Keratinocyte (primary cell): ENCODE measurements around the gene SPIRE1. TPM values are rescaled to one million over a fixed set of nuclear protein-coding genes. Genes with fewer than 3 reads are reported as not detected.

ENCODE experiments used
- DNase-seq: peaks from one replicate; pipeline ENCODE4 v3.0.0-alpha.2; 2011; ENCODE audit warnings: low read depth, missing footprints, low spot score
- FAIRE-seq: peaks from 2 replicates; lab custom pipeline; 2011; peaks lifted over from hg19 to GRCh38; lab: Jason Lieb, UNC
- H2AFZ ChIP-seq: 2 replicates; pipeline ENCODE4 v1.6.0; 2012; ENCODE audit warnings: low read length, control low read depth, inconsistent platforms; ENCODE audit not compliant: control insufficient read depth
- H3K27ac ChIP-seq: 2 replicates; pipeline ENCODE4 v1.5.1; 2011; ENCODE audit warnings: low read length; ENCODE audit not compliant: control insufficient read depth, insufficient read depth
- H3K27me3 ChIP-seq: 3 replicates; pipeline ENCODE4 v1.6.0; 2011; ENCODE audit warnings: low read length; ENCODE audit not compliant: control insufficient read depth, insufficient read depth; ENCODE audit errors: extremely low read depth
- H3K36me3 ChIP-seq, 2 experiments: 2 replicates in 1 of 2; 3 replicates in 1 of 2; pipeline ENCODE4 v1.5.1; 2011; ENCODE audit warnings: low read length in 2 of 2, mild to moderate bottlenecking in 1 of 2; ENCODE audit not compliant: control insufficient read depth in 2 of 2, insufficient read depth in 2 of 2; ENCODE audit errors: extremely low read depth in 1 of 2
- H3K4me1 ChIP-seq: 3 replicates; pipeline ENCODE4 v1.5.1; 2011; ENCODE audit warnings: low read length; ENCODE audit not compliant: control insufficient read depth, insufficient read depth; ENCODE audit errors: extremely low read depth
- H3K4me2 ChIP-seq: 3 replicates; pipeline ENCODE4 v1.6.0; 2011; ENCODE audit warnings: low read depth, low read length; ENCODE audit not compliant: control insufficient read depth, insufficient read depth; ENCODE audit errors: extremely low read depth
- H3K4me3 ChIP-seq, 3 experiments: fragments of 200-600 bp in 1 of 3; sonication (generic) in 1 of 3; 2 replicates in 2 of 3; 3 replicates in 1 of 3; pipeline ENCODE4 v1.5.1; 2011 to 2016; ENCODE audit warnings: low read length in 3 of 3, mild to moderate bottlenecking in 3 of 3, control low read depth in 2 of 3, inconsistent platforms in 1 of 3, low read depth in 1 of 3, mixed read lengths in 1 of 3, mixed run types in 1 of 3, moderate library complexity in 1 of 3; ENCODE audit not compliant: control insufficient read depth in 2 of 3, insufficient read depth in 2 of 3; ENCODE audit errors: extremely low read depth in 1 of 3
- H3K79me2 ChIP-seq: 2 replicates; pipeline ENCODE4 v1.6.0; 2012; ENCODE audit warnings: low read length; ENCODE audit not compliant: control insufficient read depth, insufficient read depth
- H3K9ac ChIP-seq: 3 replicates; pipeline ENCODE4 v1.6.0; 2011; ENCODE audit warnings: low read length; ENCODE audit not compliant: control insufficient read depth, insufficient read depth; ENCODE audit errors: extremely low read depth
- H3K9me1 ChIP-seq: 3 replicates; pipeline ENCODE4 v1.6.0; 2011; ENCODE audit warnings: low read length; ENCODE audit not compliant: control insufficient read depth, insufficient read depth; ENCODE audit errors: extremely low read depth
- H3K9me3 ChIP-seq: 2 replicates; pipeline ENCODE4 v1.5.1; 2012; ENCODE audit warnings: low read depth, low read length; ENCODE audit not compliant: control insufficient read depth
- H4K20me1 ChIP-seq: 3 replicates; pipeline ENCODE4 v1.6.0; 2011; ENCODE audit warnings: low read length; ENCODE audit not compliant: control insufficient read depth, insufficient read depth; ENCODE audit errors: extremely low read depth
- EZH2 ChIP-seq: IDR thresholded peaks from one replicate; pipeline ENCODE4 v1.6.1; 2012; ENCODE audit warnings: inconsistent platforms, mild to moderate bottlenecking, low read length, moderate library complexity
- dilution Hi-C: fragments of 300-500 bp; cut with MboI; formaldehyde crosslinking; loops from one replicate; pipeline ENCODE4 v1.7.0; 2020; ENCODE audit warnings: low sequenced_read_pairs; ENCODE audit not compliant: extremely low pct_ligation_motif_present
- polyA plus RNA-seq, 5 experiments: library from polyadenylated mRNA; depleted of rRNA in 3 of 5; stranded (reverse) in 3 of 5; stranded (forward) in 1 of 5; unstranded in 1 of 5; fragments of >200 nt; gene quantifications; 1 replicate in 1 of 5; 2 replicates in 3 of 5; 3 replicates in 1 of 5; pipeline versions ENCODE4 v1.2.1 to v1.2.3, GENCODE V29; 2011 to 2012; ENCODE audit warnings: missing spikeins in 2 of 5, low read depth in 1 of 5, low replicate concordance in 1 of 5
- TF ChIP-seq, protein P1 (sequence below), 3 experiments: IDR thresholded peaks in 1 of 3; conservative IDR thresholded peaks in 1 of 3; optimal IDR thresholded peaks in 1 of 3; 2 replicates in 2 of 3; 3 replicates in 1 of 3; pipeline versions ENCODE3 to v1.5.1; 2011; ENCODE audit warnings: low read length in 3 of 3, mild to moderate bottlenecking in 3 of 3, moderate library complexity in 2 of 3, control low read depth in 1 of 3, inconsistent platforms in 1 of 3; ENCODE audit not compliant: insufficient read depth in 2 of 3; ENCODE audit errors: extremely low read depth in 1 of 3

SPIRE1 gene
- polyA plus RNA-seq, 1 donor (not counting 4 experiments of a cell fraction or from before 2014, with no cell fraction given) = 20.6 TPM

DNA sequence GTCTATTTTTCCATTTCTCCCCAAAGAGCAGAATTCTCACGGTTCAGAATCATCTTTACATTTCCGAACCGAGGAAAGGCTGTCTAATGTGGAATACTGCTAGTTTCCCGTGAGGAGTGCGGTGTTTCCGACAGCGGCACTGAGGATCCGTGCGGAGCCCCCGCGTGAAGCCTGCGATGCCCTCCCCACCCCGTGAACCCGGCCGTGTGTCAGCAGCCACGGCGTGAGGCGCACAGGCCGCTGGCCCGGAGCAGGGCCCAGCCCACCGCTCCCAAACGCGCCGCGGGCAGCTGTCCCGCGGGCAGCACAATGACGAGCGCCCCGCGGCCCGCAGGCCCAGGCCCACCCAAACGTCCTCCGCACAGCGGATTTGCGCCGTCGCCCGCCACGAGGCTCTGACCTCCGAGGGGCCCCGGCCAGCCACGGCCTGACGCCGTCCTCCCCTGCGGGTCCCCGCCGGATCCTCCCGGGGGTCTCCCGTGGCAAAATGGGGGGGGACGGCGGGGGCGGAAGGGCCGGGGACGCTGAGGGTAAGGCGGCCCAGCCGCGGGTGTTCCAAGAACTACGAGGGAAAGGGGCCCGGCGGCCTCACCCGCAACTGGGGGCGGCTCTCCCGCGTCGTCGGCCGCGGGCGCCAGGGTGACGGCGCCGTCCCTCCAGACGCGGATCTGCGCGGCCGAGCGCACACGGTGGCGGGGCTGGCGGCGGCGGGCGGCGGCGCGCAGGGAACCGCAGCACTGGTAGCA lies 796 bp downstream of the SPIRE1 start:
- no peak for DNase-seq
- Histone ChIP-seq H3K4me1 (peaks cover 11% of the 10 kb centered on the region), H3K27ac (peak overlapping the region; percentile 91), H3K9ac (peak overlapping the region; percentile 92), H3K79me2 (peaks cover 43% of the 10 kb centered on the region), H3K9me3 (no peaks in the 10 kb centered on the region), H3K36me3 (no peaks in the 10 kb centered on the region), H3K4me2 (peak overlapping the region; percentile 77), H2AFZ (peak overlapping the region; percentile 88), H3K4me3 (peak overlapping the region; percentile 85 to 98 (median 92)), H3K9me1 (peaks cover 2% of the 10 kb centered on the region), H3K27me3 (no peaks in the 10 kb centered on the region), H4K20me1 (peaks cover 3% of the 10 kb centered on the region)
- dilution Hi-C loops = no loop called here
- TF ChIP-seq, protein P1, sequence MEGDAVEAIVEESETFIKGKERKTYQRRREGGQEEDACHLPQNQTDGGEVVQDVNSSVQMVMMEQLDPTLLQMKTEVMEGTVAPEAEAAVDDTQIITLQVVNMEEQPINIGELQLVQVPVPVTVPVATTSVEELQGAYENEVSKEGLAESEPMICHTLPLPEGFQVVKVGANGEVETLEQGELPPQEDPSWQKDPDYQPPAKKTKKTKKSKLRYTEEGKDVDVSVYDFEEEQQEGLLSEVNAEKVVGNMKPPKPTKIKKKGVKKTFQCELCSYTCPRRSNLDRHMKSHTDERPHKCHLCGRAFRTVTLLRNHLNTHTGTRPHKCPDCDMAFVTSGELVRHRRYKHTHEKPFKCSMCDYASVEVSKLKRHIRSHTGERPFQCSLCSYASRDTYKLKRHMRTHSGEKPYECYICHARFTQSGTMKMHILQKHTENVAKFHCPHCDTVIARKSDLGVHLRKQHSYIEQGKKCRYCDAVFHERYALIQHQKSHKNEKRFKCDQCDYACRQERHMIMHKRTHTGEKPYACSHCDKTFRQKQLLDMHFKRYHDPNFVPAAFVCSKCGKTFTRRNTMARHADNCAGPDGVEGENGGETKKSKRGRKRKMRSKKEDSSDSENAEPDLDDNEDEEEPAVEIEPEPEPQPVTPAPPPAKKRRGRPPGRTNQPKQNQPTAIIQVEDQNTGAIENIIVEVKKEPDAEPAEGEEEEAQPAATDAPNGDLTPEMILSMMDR (optimal IDR thresholded peaks at IDR 0.05 in 1 of 3, IDR thresholded peaks at IDR 0.05 in 1 of 3, conservative IDR thresholded peaks at IDR 0.05 in 1 of 3; ENCODE audit: extremely low read depth in 1 of 3, insufficient read depth in 2 of 3, low read length in 3 of 3) = no peak
- TF ChIP-seq EZH2 = no peak
- no peak for FAIRE-seq

DNA sequence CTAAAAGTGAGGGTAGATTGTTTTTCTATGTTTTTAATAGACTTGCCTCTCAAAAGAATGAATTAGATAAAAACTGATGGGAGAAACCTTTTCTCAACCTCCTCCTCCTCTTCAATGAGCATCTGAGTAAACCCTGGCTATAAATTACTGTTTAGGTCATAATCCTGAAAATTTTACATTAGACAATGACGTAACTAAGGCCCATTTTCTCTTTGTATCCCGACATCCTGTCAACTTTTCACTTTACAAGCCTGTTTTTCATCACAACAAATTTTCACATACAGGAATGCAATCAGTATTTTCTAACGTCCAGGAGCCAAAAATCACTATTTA lies 1.3 kb downstream of the SPIRE1 start:
- Histone ChIP-seq H3K9ac (peak overlapping the region; percentile 92), H3K27me3 (no peaks in the 10 kb centered on the region), H3K4me3 (peak overlapping the region; percentile 85 to 98 (median 92)), H3K9me3 (no peaks in the 10 kb centered on the region), H3K9me1 (peaks cover 2% of the 10 kb centered on the region), H3K27ac (peak overlapping the region; percentile 91), H3K36me3 (no peaks in the 10 kb centered on the region), H4K20me1 (peaks cover 3% of the 10 kb centered on the region), H3K4me1 (peaks cover 11% of the 10 kb centered on the region), H2AFZ (peak overlapping the region; percentile 88), H3K79me2 (peaks cover 48% of the 10 kb centered on the region), H3K4me2 (peak overlapping the region; percentile 77)
- TF ChIP-seq, protein P1 (optimal IDR thresholded peaks at IDR 0.05 in 1 of 3, IDR thresholded peaks at IDR 0.05 in 1 of 3, conservative IDR thresholded peaks at IDR 0.05 in 1 of 3; ENCODE audit: extremely low read depth in 1 of 3, insufficient read depth in 2 of 3, low read length in 3 of 3) = no peak
- TF ChIP-seq EZH2 = no peak
- DNase-seq (no peak), FAIRE-seq (no peak)
- dilution Hi-C loops = no loop called here
